NCI-H446 treated with DMSO at 0.1 percent for 48 hours (cell line): Measurements from ENCODE around the gene FCHO2.
"Not testable (repeated sequence)": the region's sequence is repeated elsewhere in the genome, so short reads cannot be mapped to it uniquely, and the experiment has no call there.

Experiments used
- DNase-seq: peaks from one replicate; lab custom pipeline; 2025; lab: John Stamatoyannopoulos, UW

FCHO2 gene

GRCh38 chr5:72955768-72956323 is at the start of gene FCHO2:
Gene FCHO2 (plus strand): TSS chr5:72956041. CDS start chr5:72956097, 56 bp downstream.
- DNase-seq: peak; percentile 83

- DNase-seq: peak; percentile 41
Observed at GRCh38 chr5:72906806-72907205, 49.0 kb upstream of the FCHO2 start.

- no peak for DNase-seq
Observed at GRCh38 chr5:72908664-72909063, 47.2 kb upstream of the FCHO2 start.

GRCh38 chr5:72917371-72917776 is 38.5 kb upstream of the FCHO2 start:
- no peak for DNase-seq

GRCh38 chr5:72920690-72921502 is 34.9 kb upstream of the FCHO2 start:
- DNase-seq: no peak

GRCh38 chr5:72921886-72922285 is 34.0 kb upstream of the FCHO2 start:
- DNase-seq: no peak

- no peak for DNase-seq
Observed at GRCh38 chr5:72922422-72922821, 33.4 kb upstream of the FCHO2 start.

- DNase-seq: no peak
Observed at GRCh38 chr5:72925336-72926010, 30.4 kb upstream of the FCHO2 start.

- not testable (repeated sequence) for DNase-seq
Observed at GRCh38 chr5:72932686-72933085, 23.2 kb upstream of the FCHO2 start.

GRCh38 chr5:72934953-72935725 is 20.7 kb upstream of the FCHO2 start:
- DNase-seq: not testable (repeated sequence)

GRCh38 chr5:72936893-72937292 is 18.9 kb upstream of the FCHO2 start:
- DNase-seq: no peak

GRCh38 chr5:72937517-72938061 is 18.3 kb upstream of the FCHO2 start:
- DNase-seq: no peak

- DNase-seq: no peak
Observed at GRCh38 chr5:72938206-72938605, 17.6 kb upstream of the FCHO2 start.

GRCh38 chr5:72940082-72940481 is 15.8 kb upstream of the FCHO2 start:
- no peak for DNase-seq

- DNase-seq: no peak
Observed at GRCh38 chr5:72943307-72943706, 12.5 kb upstream of the FCHO2 start.

GRCh38 chr5:72947498-72947897 is 8.3 kb upstream of the FCHO2 start:
- DNase-seq: no peak

- no peak for DNase-seq
Observed at GRCh38 chr5:72949481-72949880, 6.4 kb upstream of the FCHO2 start.

GRCh38 chr5:72951671-72952468 is 4.0 kb upstream of the FCHO2 start:
- no peak for DNase-seq

- no peak for DNase-seq
Observed at GRCh38 chr5:72954389-72954788, 1.5 kb upstream of the FCHO2 start.

- DNase-seq: no peak
Observed at GRCh38 chr5:72955143-72955767, 586 bp upstream of the FCHO2 start.
